Measurements from ENCODE around the gene C6orf118. TPM values are rescaled to one million over a fixed set of nuclear protein-coding genes. Genes with fewer than 3 reads are reported as not detected.

Gene C6orf118
- total RNA-seq, 1 experiment from 2014 or later: not detected

DNA sequence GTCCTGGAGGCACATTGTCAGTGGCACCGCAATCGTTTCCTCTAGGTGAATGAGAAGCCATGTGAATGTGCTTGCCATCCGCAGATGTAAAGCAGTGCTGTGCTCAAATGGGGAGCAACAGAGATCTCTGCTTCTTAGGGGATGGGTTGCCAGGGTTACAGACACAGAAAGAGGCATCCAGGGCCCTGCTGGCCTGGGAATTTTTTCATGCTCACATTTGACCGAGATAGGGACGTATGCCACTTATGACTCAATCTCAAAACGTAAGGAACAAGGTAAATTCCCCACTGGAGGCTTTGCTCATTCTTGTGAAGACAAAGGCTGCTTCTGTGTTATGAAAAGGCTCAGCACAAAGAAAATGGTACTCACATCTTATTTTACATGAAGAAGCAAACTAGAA lies 11.0 kb downstream of the C6orf118 start:
- no peak overlapping the region for H3K18ac ChIP-seq (ENCODE audit: insufficient read length, low read depth, low read length)
- H3K27ac Mint-ChIP-seq: no peak overlapping the region
- H2AK5ac ChIP-seq (ENCODE audit: insufficient read length, low read length): no peak overlapping the region
- 0 out of 4 replicates have a peak, but pooled peaks cover 0 to 7% of the 10 kb centered on the region in 2 experiments for H3K4me1 Mint-ChIP-seq
- no peak overlapping the region for H3K56ac ChIP-seq (ENCODE audit: insufficient read length, low read depth, low read length)
- no peak overlapping the region for H3K4ac ChIP-seq (ENCODE audit: low read depth, low read length)
- WGBS (ENCODE audit: extremely low coverage, insufficient read length, low lambda C conversion rate): no CpG with 5 or more reads among the region's 6 CpGs
- H3K27ac ChIP-seq (ENCODE audit: insufficient read length, low read depth, low read length): no peak overlapping the region
- no peak overlapping the region for H2BK5ac ChIP-seq (ENCODE audit: insufficient read length, low read length)
- H3K4me2 ChIP-seq (ENCODE audit: insufficient read depth, insufficient read length, low read length): no peak overlapping the region
- TF ChIP-seq, protein P1, sequence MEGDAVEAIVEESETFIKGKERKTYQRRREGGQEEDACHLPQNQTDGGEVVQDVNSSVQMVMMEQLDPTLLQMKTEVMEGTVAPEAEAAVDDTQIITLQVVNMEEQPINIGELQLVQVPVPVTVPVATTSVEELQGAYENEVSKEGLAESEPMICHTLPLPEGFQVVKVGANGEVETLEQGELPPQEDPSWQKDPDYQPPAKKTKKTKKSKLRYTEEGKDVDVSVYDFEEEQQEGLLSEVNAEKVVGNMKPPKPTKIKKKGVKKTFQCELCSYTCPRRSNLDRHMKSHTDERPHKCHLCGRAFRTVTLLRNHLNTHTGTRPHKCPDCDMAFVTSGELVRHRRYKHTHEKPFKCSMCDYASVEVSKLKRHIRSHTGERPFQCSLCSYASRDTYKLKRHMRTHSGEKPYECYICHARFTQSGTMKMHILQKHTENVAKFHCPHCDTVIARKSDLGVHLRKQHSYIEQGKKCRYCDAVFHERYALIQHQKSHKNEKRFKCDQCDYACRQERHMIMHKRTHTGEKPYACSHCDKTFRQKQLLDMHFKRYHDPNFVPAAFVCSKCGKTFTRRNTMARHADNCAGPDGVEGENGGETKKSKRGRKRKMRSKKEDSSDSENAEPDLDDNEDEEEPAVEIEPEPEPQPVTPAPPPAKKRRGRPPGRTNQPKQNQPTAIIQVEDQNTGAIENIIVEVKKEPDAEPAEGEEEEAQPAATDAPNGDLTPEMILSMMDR (conservative IDR thresholded peaks at IDR 0.05): no peak
- no peak overlapping the region for H4K8ac ChIP-seq (replicated peaks; ENCODE audit: insufficient read length, low read depth, low read length)
- H4K91ac ChIP-seq (ENCODE audit: insufficient read length, low read depth, low read length): no peak overlapping the region
- H3K23ac ChIP-seq (ENCODE audit: insufficient read length, low read depth, low read length): no peak overlapping the region
- H3K27me3 Mint-ChIP-seq (ENCODE audit: low read depth): peaks cover 2% of the 10 kb centered on the region
- no peaks in the 10 kb centered on the region for H3K23me2 ChIP-seq (ENCODE audit: insufficient read length, low read depth, low read length, poor library complexity, severe bottlenecking)
- H2BK20ac ChIP-seq (ENCODE audit: low read depth, low read length, poor library complexity, severe bottlenecking): no peak overlapping the region
- no peak overlapping the region for H2AFZ ChIP-seq (ENCODE audit: low read length)
- no peak overlapping the region for H3K14ac ChIP-seq (ENCODE audit: insufficient read depth, low read length)
- no peaks in the 10 kb centered on the region for H3K9me3 Mint-ChIP-seq
- no peaks in the 10 kb centered on the region for H3K9me3 ChIP-seq (ENCODE audit: control insufficient read depth, low read depth, low read length)
- H3K9ac ChIP-seq (ENCODE audit: extremely low read depth, insufficient read length, low read length): no peak overlapping the region
- H3K27me3 ChIP-seq (ENCODE audit: insufficient read depth, low read length): no peaks in the 10 kb centered on the region
- no peak overlapping the region for H2BK120ac ChIP-seq (ENCODE audit: low read depth, low read length, poor library complexity, severe bottlenecking)
- H4K20me1 ChIP-seq (ENCODE audit: control insufficient read depth, insufficient read depth, insufficient read length): no peaks in the 10 kb centered on the region
- H2BK12ac ChIP-seq (ENCODE audit: insufficient read length, low read depth, low read length): no peak overlapping the region
- H3K4me3 Mint-ChIP-seq: no peak overlapping the region
- H2BK15ac ChIP-seq (ENCODE audit: low read depth, low read length): no peak overlapping the region
- H3T11ph ChIP-seq (ENCODE audit: low read length): no peak overlapping the region
- no peaks in the 10 kb centered on the region for H3K79me1 ChIP-seq (ENCODE audit: insufficient read depth, low read depth, low read length, poor library complexity, severe bottlenecking)
- no peaks in the 10 kb centered on the region for H3K4me1 ChIP-seq (ENCODE audit: insufficient read depth, low read length)
- DNase-seq: no peak
- no peaks in the 10 kb centered on the region for H3K79me2 ChIP-seq (ENCODE audit: insufficient read depth, low read length)
- H3K36me3 Mint-ChIP-seq (ENCODE audit: insufficient read depth in 1 of 3, low read depth in 3 of 3): no peaks in the 10 kb centered on the region
- no peak overlapping the region for H4K5ac ChIP-seq (ENCODE audit: insufficient read length, low read depth, low read length)

Measured in H9 (cell line).